RPMI7951 (cell line): ENCODE results near the gene RANBP17. TPM values are rescaled to one million over a fixed set of nuclear protein-coding genes. Genes with fewer than 3 reads are reported as not detected.
A peak's percentile ranks its signal among the peaks of the same experiment; 100 is the strongest.
"Not testable (repeated sequence)": the region's sequence is repeated elsewhere in the genome, so short reads cannot be mapped to it uniquely, and the experiment has no call there.

Source experiments
- DNase-seq: peaks from one replicate; pipeline ENCODE4 v3.0.0-alpha.2; 2012; ENCODE audit warnings: low read depth
- total RNA-seq: library from RNA; depleted of rRNA; stranded (reverse); fragments of >200 nt; shearing (Covaris generic); gene quantifications from 2 replicates; pipeline ENCODE4 v1.2.3, GENCODE V29; 2014

The RANBP17 gene
- total RNA-seq, 1 experiment from 2014 or later: 9.5 TPM

DNA sequence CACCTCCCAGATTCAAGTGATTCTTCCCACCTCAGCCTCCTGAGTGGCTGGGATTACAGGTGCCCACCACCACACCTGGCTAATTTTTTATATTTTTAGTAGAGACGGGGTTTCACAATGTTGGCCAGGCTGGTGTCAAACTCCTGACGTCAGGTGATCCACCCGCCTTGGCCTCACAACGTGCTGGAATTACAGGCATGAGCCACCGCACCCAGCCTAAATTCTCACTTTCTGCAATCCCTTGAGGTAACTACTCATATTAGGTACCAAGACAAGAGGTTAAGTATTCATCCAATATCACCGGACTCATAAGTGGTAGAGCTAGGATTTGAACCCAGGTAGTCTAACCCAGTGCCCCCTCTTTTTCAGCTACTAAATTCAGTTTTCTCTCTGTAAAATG is 436.1 kb downstream of the RANBP17 start:
- DNase-seq: not testable (repeated sequence)

DNA sequence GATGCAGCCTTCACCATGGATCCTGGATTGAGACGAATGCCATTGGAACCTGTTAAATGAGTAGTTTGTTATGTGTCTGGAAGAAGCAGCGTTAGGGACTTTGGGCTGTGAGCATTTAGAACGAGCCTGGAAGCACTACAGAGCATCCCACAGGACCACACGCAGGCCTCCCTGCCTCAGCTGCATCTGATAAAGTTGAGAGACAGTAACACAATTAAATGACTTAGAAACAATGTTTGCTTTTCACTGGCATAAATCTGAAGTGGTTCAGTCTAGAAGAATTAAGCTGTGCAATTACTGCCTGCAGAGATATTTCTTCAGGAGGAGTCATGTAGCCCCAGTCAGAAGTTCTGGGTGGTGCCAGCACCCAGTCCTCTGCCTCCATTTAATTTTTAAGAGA is 437.4 kb downstream of the RANBP17 start:
- no peak for DNase-seq

DNA sequence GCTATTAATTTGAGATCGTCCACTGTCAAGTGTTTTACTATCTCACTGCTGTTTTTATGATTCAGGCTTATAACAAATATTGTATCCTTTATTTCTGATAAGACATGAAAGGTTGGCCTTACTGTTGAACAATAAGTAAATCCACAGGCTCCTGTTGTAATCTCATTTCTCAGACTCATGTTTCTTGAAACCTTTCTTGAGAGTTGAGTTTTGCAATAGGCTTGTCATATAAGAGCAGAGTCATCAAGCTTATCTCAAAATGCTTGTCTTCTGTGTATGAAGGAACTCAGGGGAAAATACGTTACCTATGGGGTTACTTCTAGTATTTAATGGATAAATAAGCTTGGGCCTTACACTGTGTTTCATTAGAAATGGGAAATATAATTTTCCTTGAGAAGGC is 438.0 kb downstream of the RANBP17 start:
- no peak for DNase-seq

DNA sequence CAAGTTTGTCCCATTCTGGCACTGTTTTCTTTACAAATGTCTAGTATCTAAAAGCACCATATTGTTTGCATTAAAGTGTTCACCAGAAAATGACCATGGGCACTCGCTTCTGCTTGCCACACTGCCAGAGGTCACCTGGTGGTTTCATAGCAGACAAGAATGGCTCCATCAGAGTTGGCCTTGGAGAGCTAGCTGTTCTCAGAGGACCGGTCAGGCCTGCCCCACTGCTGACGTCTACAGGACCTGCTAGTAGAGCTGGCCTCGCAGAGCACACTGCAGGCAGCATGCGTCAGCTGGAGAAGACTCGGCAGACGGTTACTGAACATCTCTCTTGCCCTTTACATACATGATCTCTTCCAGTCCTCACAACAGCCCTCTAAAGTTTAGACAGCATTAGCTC is 438.5 kb downstream of the RANBP17 start:
- DNase-seq: no peak

DNA sequence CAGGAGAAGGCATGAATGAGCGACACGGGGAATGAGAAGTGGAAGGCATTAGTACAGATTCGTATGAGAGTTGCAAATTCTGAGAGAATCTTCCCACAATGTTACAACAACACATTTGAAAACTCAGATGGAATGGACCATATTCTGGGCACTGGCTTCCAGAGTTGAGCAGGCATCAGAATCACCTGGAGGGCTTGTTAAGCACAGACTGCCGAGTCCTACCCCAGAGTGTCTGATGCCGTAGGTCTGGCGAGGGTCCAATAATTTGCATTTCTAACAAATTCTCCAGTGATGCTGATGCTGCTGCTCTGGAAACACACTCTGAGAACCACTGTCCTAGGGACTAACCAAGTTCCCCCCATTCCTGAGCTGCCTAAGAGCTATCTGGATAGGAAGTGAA is 444.3 kb downstream of the RANBP17 start:
- DNase-seq: no peak

DNA sequence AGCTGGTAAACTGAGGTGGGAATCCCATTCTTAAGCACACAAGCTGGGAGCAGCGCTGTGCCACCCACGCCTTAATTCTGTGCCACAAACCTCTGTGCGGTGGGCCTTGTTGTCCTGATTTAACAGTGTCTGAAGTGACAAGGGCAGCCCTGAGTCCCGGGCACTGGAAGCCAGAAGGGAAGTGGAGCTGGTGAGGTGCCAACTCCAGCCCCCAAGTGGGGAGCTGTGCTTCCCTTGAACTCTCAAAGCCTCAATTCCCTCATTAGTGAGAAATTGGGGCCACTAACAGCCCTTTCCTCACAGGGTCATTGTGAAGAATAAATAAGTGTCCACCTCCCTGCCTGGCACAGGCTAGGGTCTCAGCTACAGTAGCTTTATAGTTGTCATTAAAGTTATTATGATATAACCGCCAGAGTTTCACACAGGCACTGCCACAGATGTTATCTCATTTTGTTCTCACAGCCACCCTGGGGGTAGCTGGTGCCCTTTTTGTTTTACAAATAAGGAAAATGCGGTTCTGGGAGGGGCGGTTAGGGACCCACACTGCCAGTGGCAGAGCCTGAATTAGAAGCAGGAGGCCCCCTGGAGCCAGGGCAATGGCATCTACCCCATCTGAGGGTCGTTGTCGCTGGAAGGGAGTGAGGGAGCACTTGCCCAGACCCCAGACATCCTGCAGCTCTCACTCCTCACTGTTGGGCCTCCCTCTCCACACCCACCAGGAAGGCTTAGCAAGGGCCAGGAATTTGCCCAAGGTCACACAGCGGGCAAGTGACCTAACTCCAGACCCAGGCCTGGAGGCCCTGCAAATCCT is 445.2 kb downstream of the RANBP17 start:
- no peak for DNase-seq

DNA sequence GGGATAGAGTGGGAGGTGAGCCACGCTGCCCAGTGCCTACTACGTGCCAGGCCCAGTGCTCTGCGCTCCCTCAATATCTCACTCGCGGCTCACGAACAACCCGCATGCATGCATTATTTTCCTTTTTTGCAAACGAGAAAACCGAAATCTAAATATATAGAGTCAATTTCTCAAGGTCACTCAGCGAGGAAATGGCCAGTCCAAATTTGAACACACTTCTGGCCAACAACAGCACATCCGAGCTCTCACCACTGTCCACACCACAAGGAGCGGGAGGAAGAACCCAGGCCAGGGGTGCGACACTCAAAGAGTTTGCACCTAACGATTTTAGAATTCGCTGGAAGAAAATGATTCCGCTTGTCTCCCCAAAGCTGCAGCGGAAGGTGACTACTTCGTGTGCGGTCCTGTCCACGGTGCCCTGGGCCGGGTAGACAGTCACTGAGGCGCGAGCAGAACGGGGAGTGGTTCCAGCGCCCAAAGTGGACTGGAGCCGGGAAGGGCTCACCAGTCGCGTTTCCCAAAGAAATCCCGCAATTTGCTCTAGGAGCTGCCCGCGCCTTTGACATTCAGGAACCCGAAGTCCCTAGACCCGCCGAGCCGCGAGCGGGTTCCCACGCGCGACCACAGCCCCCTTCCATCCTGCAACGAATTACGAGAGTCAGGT is 446.1 kb downstream of the RANBP17 start:
- no peak for DNase-seq

DNA sequence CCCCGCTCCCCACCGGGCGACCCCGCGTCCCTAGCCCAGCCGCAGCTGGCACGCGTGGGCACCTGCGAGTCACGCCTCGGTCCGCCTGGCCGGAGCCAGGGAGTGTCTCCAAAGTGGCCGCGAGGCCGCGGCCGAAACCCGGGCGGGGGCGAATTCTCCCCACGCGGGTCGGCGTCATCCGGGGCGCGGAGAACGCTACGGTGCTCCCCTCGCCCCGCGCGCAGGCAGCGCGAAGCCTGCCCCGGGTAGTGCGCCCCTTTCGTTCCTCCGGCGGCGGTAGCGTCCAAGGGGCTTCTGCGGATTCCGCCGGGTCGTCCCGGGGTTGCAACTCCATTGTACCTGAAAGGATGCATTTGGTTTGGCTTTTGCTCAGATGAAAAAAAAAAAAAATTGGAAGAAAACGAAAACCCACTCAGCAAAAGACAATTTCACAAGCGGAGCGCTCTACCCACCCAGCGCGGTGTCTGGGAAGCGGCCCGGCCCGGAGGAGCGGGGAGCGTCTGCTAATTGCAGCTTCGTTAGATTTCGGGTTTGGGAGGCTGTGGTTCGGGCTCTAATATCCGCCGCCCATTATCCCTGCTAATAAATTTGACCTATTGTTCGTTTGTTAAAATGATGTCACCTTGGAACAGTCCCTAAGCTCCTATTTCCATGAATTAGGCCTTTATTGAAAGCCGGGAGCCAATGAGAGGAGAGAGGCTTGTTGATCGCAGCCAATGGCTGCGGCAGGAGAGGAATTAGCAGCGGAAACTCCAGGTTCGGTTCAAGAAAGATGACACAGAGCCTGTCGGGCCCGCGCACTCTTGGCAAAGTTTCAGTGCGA is 446.8 kb downstream of the RANBP17 start, which contains the start of gene TLX3:
Gene TLX3 (plus strand): TSS at position 796 of the 823 bp plus-strand sequence. CDS start 118 bp downstream, outside the sequence.
- peak; percentile 90 for DNase-seq

DNA sequence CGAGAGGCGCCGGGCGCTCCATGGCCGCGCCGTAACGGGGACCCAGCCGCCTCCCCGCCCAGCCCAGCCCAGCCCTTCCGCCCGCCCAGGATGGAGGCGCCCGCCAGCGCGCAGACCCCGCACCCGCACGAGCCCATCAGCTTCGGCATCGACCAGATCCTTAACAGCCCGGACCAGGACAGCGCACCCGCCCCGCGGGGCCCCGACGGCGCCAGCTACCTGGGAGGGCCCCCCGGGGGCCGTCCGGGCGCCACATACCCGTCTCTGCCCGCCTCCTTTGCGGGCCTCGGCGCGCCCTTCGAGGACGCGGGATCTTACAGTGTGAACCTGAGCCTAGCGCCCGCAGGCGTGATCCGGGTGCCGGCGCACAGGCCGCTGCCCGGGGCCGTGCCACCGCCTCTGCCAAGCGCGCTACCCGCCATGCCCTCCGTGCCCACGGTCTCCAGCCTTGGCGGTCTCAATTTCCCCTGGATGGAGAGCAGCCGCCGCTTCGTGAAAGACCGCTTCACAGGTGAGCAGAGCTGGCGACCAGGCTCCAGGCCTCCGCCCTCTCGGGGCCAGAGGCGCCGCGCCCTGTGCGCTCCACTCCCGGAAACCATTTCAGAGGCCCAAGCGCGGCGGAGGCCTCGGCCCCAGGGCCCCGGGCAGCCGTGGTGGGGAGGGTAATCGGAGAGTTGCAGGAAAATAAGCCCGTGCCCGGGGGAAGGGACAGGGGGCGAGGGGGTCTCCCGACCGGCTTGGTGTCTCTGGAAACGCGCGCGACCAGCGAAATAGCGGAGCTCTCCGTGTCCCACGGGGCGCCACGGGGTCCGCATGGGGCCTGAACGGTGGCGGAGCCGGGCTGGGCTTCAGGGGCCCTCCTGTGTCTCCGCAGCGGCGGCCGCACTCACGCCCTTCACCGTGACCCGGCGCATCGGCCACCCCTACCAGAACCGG is 447.7 kb downstream of the RANBP17 start:
- no peak for DNase-seq

DNA sequence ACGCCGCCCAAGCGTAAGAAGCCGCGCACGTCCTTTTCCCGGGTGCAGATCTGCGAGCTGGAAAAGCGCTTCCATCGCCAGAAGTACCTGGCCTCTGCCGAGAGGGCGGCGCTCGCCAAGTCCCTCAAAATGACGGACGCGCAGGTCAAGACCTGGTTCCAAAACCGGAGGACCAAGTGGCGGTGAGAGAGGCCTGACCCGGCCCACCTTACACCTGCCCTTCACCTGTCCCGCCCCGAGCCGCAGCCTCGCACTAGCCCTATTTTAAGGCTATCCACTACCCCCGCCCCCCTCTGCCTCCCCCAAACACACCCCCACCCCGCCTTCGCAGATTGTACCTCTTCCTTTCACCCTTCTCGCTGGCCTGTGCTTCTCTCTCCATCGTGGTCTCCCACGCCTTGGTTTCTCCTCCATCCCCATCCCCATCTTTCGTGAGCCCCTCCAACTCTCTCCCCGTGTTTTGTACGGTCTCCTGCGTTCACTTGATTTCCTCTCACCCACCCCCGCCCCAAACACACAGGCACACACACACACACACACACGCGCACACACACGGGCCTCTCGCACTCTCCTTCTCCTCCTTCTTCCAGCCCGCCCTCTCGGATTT is 448.5 kb downstream of the RANBP17 start:
- DNase-seq: peak; percentile 10

DNA sequence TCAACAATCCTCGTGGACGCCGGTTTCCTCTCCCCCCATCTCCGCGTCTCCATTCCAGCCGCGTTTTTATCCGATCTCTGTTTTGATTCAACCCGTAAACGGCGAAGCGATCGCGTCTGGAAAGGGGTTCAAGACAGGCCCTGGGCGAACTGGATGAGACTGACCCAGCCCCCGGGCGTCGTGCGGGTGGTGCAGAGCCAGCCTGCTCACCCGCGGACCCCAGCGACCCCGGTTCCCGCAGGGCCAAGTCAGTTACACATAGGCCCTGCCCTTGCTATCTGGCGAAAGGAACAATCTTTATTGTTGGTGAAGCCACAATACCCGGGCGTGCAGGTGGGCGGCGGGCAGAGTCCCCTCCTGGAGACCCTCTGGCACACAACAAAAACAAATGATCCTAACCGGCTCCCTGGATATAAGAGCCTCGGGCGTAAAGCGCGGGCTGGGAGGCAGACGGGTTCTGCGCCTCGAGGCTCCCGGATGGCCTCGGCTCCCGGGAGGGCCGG is 449.1 kb downstream of the RANBP17 start:
- no peak for DNase-seq

DNA sequence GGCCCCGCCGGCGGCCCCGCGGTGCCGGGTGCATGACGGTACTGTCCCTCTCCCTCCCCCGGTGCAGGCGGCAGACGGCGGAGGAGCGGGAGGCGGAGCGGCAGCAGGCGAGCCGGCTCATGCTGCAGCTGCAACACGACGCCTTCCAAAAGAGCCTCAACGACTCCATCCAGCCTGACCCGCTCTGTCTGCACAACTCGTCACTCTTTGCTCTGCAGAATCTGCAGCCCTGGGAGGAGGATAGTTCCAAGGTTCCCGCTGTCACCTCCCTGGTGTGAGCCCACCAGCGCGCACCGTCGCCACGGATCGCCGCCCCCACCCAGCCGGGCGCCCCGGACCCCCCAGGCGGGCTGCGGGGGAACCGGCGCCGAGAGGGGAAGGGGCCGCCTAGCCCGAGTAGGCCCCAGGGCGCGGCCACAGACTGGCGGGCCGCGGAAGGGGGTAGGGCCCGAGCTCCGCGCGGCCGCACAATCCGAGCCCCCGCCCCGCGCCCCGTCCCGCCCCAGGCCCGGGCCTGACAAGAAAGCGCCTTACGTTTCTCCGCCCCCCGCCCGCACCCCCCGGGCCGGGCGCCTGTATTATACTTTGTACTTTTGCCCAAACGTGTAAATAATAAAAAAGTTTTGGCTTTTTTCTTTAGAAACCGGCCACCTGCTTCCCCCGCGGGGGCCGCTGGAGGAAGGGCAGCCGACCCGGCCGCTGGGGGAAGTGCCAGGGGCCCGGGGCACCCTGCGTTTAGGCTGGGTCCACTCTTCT is 449.7 kb downstream of the RANBP17 start:
- no peak for DNase-seq

DNA sequence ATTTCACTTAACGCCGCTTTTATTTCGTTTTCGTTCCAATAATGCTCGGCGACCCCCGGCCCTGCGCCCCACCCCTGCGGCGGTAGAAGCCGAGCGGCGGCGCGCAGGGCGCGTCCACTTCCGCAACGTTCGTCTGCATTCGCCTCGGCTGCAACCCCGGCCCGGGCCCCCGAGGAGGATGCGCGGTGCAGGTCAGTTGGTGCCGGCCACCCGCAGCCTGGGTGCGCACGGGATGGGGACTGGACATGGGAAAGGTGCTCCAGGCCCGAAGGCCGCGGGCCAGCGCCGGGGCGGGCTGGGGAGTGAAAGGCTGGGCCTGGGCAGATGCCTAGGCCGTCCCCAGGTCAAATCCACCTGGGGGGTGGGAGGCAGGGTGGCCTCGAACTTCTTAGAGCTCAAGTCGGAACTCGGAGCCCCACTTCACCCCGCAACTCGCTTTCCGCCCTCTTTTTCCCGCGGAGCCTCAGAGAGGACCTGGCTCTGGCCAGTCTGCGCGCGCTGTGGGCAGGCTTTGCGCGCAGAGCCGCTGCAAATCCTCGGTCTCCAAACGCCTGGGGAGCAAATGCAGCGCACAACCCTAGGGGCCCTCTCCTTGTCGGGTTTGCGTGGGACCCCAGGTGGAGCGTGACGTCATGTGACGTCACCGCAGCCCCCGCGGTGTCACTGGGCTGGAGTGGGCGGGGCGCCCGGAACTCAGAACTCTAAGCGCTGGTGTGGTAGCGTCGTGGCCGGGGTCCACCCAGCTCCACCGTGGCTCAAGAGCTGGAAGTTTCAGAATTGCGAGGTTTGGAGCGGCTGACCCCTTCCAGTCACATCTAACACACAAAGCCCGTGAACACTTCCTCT is 450.5 kb downstream of the RANBP17 start:
- DNase-seq: no peak

DNA sequence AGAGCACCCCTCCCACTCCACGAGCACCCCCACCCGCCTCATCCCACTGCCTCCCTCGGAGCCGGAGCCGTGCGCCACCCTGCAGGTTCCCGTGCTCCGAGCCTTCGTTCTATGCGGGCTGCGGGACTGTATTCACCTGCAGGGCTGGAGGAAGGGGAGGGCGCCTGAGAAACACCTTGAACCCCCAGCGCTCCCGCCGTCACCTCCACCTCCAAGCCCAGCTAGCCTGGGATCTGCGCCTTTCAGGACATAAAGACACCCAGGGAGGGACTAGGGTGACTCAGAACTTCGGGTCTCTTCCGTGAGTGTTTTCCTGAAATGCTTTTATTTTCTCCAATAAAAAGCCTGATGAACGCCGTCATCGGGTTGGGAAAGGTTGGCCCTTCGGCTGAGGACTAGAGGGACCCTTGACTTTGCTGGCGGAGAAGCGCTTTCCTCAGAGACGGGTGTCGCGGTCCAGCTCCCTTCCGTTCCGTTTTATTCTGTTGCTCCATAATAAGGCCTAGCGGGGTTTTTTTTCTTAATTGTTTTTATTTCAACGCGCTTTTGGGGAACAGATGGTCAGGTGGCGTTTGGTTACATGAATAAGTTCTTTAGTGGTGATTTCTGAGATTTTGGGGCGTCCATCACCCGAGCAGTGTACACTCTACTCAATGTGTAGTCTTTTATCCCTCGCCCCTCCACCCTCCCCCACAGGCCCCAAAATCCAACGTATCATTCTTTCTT is 451.8 kb downstream of the RANBP17 start:
- DNase-seq: no peak

DNA sequence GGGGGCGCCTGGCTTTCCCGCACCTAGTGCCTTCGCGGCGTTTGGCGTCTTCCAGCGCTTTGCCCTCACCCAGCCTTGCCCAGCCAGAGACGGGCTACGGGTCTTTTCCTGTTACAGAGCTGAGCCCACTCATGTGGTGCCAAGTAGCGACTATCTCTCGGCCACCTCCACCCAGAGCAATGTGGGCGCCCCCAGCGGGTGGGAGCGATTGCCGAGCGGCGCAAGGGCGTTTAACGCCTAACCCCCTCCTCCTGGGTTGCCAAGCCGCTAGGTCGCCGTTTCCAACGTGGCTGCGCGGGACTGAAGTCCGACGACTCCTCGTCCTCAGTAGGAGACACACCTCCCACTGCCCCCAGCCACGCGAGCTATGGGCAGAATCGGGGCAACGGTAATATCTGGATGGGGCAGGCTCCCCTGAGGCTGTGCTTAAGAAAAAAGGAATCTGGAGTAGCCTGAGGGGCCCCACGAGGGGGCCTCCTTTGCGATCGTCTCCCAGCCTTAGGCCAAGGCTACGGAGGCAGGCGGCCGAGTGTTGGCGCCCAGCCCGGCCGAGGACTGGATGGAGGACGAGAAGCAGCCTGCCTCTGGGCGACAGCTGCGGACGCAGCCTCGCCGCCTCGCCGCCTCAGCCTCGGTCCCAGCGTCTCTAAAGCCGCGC is 453.0 kb downstream of the RANBP17 start:
- no peak for DNase-seq

DNA sequence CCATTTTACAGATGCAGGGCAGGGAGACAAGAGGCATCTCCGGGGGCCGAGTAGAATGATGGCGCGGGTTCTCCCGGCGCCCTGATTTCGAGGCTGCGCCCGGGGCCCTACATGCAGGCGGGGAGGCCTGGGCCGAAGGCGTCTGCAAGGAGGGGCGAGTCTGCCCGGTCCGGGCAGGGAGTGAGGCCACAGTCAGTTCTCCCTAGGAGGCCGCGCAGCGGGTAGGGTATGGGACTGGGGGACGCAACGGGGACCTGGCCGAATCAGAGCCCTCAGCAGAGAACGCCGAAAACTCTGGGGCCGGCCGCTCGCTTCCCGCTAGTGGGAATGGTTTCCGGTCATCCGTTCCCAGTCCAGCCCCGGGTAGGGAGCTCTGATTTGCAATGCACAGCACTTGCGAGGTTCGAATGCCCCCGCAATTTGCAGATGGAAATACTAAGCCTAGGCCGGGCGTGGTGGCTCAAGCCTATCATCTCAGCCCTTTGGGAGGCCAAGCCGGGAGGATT is 453.6 kb downstream of the RANBP17 start:
- DNase-seq: no peak

DNA sequence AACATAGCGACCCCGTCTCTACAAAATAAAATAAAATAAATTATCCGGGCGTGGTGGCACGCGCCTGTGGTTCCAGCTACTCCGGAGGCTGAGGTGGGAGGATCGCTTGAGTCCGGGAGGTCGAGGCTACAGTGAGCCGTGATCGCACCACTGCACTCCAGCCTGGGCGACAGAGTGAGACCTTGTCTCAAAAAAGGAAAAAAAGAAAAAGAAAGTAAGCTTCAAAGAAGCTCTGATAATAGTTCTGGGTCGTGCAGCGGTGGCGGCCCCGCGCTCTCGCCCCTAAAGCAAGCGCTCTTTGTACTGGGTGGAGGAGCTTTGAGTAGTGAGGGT is 454.1 kb downstream of the RANBP17 start:
- DNase-seq: no peak
